Mesodermal cell (in vitro differentiated cells): ENCODE results near the gene FBXO46.
A peak's percentile ranks its signal among the peaks of the same experiment; 100 is the strongest.

Experiments used
- H3K27ac ChIP-seq: 2 replicates; pipeline ENCODE4 v1.7.0; 2013; ENCODE audit warnings: mild to moderate bottlenecking, low read depth, low read length, moderate library complexity; ENCODE audit not compliant: severe bottlenecking
- H3K36me3 ChIP-seq: 2 replicates; pipeline ENCODE4 v1.7.1; 2013; ENCODE audit warnings: mild to moderate bottlenecking, low read length, moderate library complexity; ENCODE audit not compliant: control insufficient read depth, insufficient read depth
- H3K4me1 ChIP-seq: one replicate; pipeline ENCODE4 v1.7.1; 2013; ENCODE audit warnings: mild to moderate bottlenecking, low read length; ENCODE audit not compliant: insufficient read depth, control insufficient read depth, poor library complexity, severe bottlenecking
- H3K4me3 ChIP-seq: 2 replicates; pipeline ENCODE4 v1.7.0; 2013; ENCODE audit warnings: low read length, control low read depth, mild to moderate bottlenecking; ENCODE audit not compliant: insufficient read depth, poor library complexity, severe bottlenecking; ENCODE audit errors: extremely low read depth
- H3K9me3 ChIP-seq: 2 replicates; pipeline ENCODE4 v1.7.1; 2013; ENCODE audit warnings: mild to moderate bottlenecking, low read length, moderate library complexity; ENCODE audit not compliant: control insufficient read depth
- WGBS, 2 experiments: methylation state at CpG; one replicate each; pipeline ENCODE4 v1.1.5; 2013; ENCODE audit warnings: missing lambda C conversion rate in 2 of 2; ENCODE audit not compliant: insufficient coverage in 2 of 2; 5-methylcytosine and 5-hydroxymethylcytosine counted together

The FBXO46 gene

GRCh38 chr19:45771311-45771933, 40.7 kb upstream of the FBXO46 start:
- H3K27ac ChIP-seq, result peak overlapping the region; percentile 23
- H3K4me3 ChIP-seq, result peak overlapping the region; percentile 80
- H3K9me3 ChIP-seq, result no peaks in the 10 kb centered on the region
- 89 to 91% methylated on average over 33 to 43 of the region's 46 CpGs for WGBS, 2 experiments
- peaks cover 15% of the 10 kb centered on the region for H3K4me1 ChIP-seq
- H3K36me3 ChIP-seq, result peaks cover 36% of the 10 kb centered on the region

GRCh38 chr19:45770192-45771101, 39.8 kb upstream of the FBXO46 start:
- WGBS, 2 experiments, result 1% methylated on average over 57 to 79 of the region's 79 CpGs

GRCh38 chr19:45769821-45770191, 39.1 kb upstream of the FBXO46 start:
- 0 to 1% methylated on average over 27 to 28 of the region's 28 CpGs for WGBS, 2 experiments
- H3K4me3 ChIP-seq, result peak overlapping the region; percentile 80
- no peaks in the 10 kb centered on the region for H3K9me3 ChIP-seq
- H3K27ac ChIP-seq, result peak overlapping the region; percentile 94
- H3K36me3 ChIP-seq, result peaks cover 31% of the 10 kb centered on the region
- peaks cover 32% of the 10 kb centered on the region for H3K4me1 ChIP-seq

More at GRCh38 chr19:45770192-45771101, 39.8 kb upstream of the FBXO46 start:
- Histone ChIP-seq H3K9me3 (no peaks in the 10 kb centered on the region), H3K36me3 (peaks cover 37% of the 10 kb centered on the region), H3K4me1 (peaks cover 25% of the 10 kb centered on the region), H3K4me3 (peak overlapping the region; percentile 80), H3K27ac (peak overlapping the region; percentile 94)

- H3K9me3 ChIP-seq, result no peaks in the 10 kb centered on the region
- peaks cover 38% of the 10 kb centered on the region for H3K4me1 ChIP-seq
- WGBS, 2 experiments, result 0% methylated on average over 44 to 62 of the region's 70 CpGs
- H3K36me3 ChIP-seq, result peaks cover 31% of the 10 kb centered on the region
- peak within 1 kb of the TSS; percentile 98 for H3K27ac ChIP-seq
- H3K4me3 ChIP-seq, result peak within 1 kb of the TSS; percentile 80
Measured at GRCh38 chr19:45768984-45769782, 38.5 kb upstream of the FBXO46 start, which contains the start of gene SIX5. Gene SIX5 (minus strand): TSS chr19:45769252. CDS start chr19:45768844, 408 bp downstream.

- Histone ChIP-seq H3K4me3 (peak overlapping the region; percentile 80), H3K4me1 (peaks cover 43% of the 10 kb centered on the region), H3K9me3 (no peaks in the 10 kb centered on the region), H3K36me3 (peaks cover 28% of the 10 kb centered on the region), H3K27ac (peak overlapping the region; percentile 98)
- 0 to 1% methylated on average over 15 to 32 of the region's 33 CpGs for WGBS, 2 experiments
Measured at GRCh38 chr19:45768655-45768983, 37.9 kb upstream of the FBXO46 start.

GRCh38 chr19:45767881-45768654, 37.4 kb upstream of the FBXO46 start:
- H3K36me3 ChIP-seq, result peaks cover 22% of the 10 kb centered on the region
- WGBS, 2 experiments, result 0% methylated on average over 65 to 74 of the region's 102 CpGs
- no peaks in the 10 kb centered on the region for H3K9me3 ChIP-seq
- H3K4me1 ChIP-seq, result peaks cover 43% of the 10 kb centered on the region
- peak overlapping the region; percentile 98 for H3K27ac ChIP-seq
- H3K4me3 ChIP-seq, result peak overlapping the region; percentile 80

- peak overlapping the region; percentile 80 for H3K4me3 ChIP-seq
- H3K9me3 ChIP-seq, result no peaks in the 10 kb centered on the region
- 0 to 1% methylated on average over 27 to 30 of the region's 31 CpGs for WGBS, 2 experiments
- H3K27ac ChIP-seq, result peak overlapping the region; percentile 98
- H3K4me1 ChIP-seq, result peaks cover 43% of the 10 kb centered on the region
- H3K36me3 ChIP-seq, result peaks cover 16% of the 10 kb centered on the region
Measured at GRCh38 chr19:45767410-45767880, 36.7 kb upstream of the FBXO46 start.

- peaks cover 43% of the 10 kb centered on the region for H3K4me1 ChIP-seq
- peak overlapping the region; percentile 80 for H3K4me3 ChIP-seq
- H3K36me3 ChIP-seq, result peaks cover 11% of the 10 kb centered on the region
- H3K27ac ChIP-seq, result peak overlapping the region; percentile 98
- H3K9me3 ChIP-seq, result no peaks in the 10 kb centered on the region
- 33 to 34% methylated on average over 22 of the region's 24 CpGs for WGBS, 2 experiments
Measured at GRCh38 chr19:45766869-45767346, 36.2 kb upstream of the FBXO46 start.

- Histone ChIP-seq H3K27ac (peak overlapping the region; percentile 98), H3K4me3 (peak overlapping the region; percentile 80), H3K9me3 (no peaks in the 10 kb centered on the region), H3K4me1 (peaks cover 40% of the 10 kb centered on the region), H3K36me3 (peaks cover 9% of the 10 kb centered on the region)
- 89% methylated on average over 14 to 15 of the region's 17 CpGs for WGBS, 2 experiments
Measured at GRCh38 chr19:45766296-45766868, 35.7 kb upstream of the FBXO46 start.
